ENCODE results near the gene ACOX3. TPM values are rescaled to one million over a fixed set of nuclear protein-coding genes. Genes with fewer than 3 reads are reported as not detected.

Gene ACOX3
- total RNA-seq, 1 donor from 2014 or later, result 46.9 TPM

- DNase-seq (ENCODE audit: low spot score), result no peak
Observed at GRCh38 chr4:8340781-8341241, 99.7 kb downstream of the ACOX3 start.

GRCh38 chr4:8338351-8338961, 102.1 kb downstream of the ACOX3 start:
- no peak for DNase-seq (ENCODE audit: low spot score)

- DNase-seq (ENCODE audit: low spot score), result no peak
Observed at GRCh38 chr4:8336412-8337075, 104.0 kb downstream of the ACOX3 start.

GRCh38 chr4:8335848-8336247, 104.7 kb downstream of the ACOX3 start:
- DNase-seq (ENCODE audit: low spot score), result no peak

- DNase-seq (ENCODE audit: low spot score), result no peak
Observed at GRCh38 chr4:8334786-8335460, 105.6 kb downstream of the ACOX3 start.

GRCh38 chr4:8333726-8334460, 106.6 kb downstream of the ACOX3 start:
- DNase-seq (ENCODE audit: low spot score), result no peak

GRCh38 chr4:8332891-8333331, 107.6 kb downstream of the ACOX3 start:
- DNase-seq (ENCODE audit: low spot score), result no peak

GRCh38 chr4:8332038-8332857, 108.3 kb downstream of the ACOX3 start:
- no peak for DNase-seq (ENCODE audit: low spot score)

- DNase-seq (ENCODE audit: low spot score), result no peak
Observed at GRCh38 chr4:8331575-8331955, 109.0 kb downstream of the ACOX3 start.

- DNase-seq (ENCODE audit: low spot score), result no peak
Observed at GRCh38 chr4:8330821-8331574, 109.5 kb downstream of the ACOX3 start.

- DNase-seq (ENCODE audit: low spot score), result no peak
Observed at GRCh38 chr4:8329859-8330761, 110.4 kb downstream of the ACOX3 start.

- no peak for DNase-seq (ENCODE audit: low spot score)
Observed at GRCh38 chr4:8329560-8329858, 111.0 kb downstream of the ACOX3 start.

GRCh38 chr4:8328866-8329559, 111.5 kb downstream of the ACOX3 start:
- no peak for DNase-seq (ENCODE audit: low spot score)

- DNase-seq (ENCODE audit: low spot score), result no peak
Observed at GRCh38 chr4:8328456-8328855, 112.1 kb downstream of the ACOX3 start.

GRCh38 chr4:8326206-8326605, 114.3 kb downstream of the ACOX3 start:
- no peak for DNase-seq (ENCODE audit: low spot score)

GRCh38 chr4:8325291-8325973, 115.1 kb downstream of the ACOX3 start:
- no peak for DNase-seq (ENCODE audit: low spot score)

GRCh38 chr4:8324640-8325239, 115.8 kb downstream of the ACOX3 start:
- no peak for DNase-seq (ENCODE audit: low spot score)

GRCh38 chr4:8323947-8324555, 116.5 kb downstream of the ACOX3 start:
- DNase-seq (ENCODE audit: low spot score), result no peak

Data from umbilical cord (tissue), 2 donors.